H1 (cell line): ENCODE measurements around the gene ADSS1. TPM values are rescaled to one million over a fixed set of nuclear protein-coding genes. Genes with fewer than 3 reads are reported as not detected.

ENCODE experiments used
- CTCF ChIA-PET: fragments of 300-600 bp; sonication (Branson Sonifier 250); formaldehyde crosslinking; loops from one replicate; lab custom pipeline; 2021; ENCODE audit not compliant: partially characterized antibody; lab: Charles Lee
- POLR2A ChIA-PET: fragments of 300-600 bp; sonication (Branson Sonifier 250); formaldehyde crosslinking; loops from one replicate; lab custom pipeline; 2021; ENCODE audit warnings: inconsistent platforms; ENCODE audit not compliant: partially characterized antibody; lab: Charles Lee
- DNase-seq, 2 experiments: peaks; one replicate each; pipeline versions ENCODE4 v3.0.0 to v3.0.0-alpha.2; 2010 to 2022; ENCODE audit warnings: low spot score in 2 of 2, low read depth in 1 of 2, mixed read lengths in 1 of 2
- FAIRE-seq: peaks from 2 replicates; lab custom pipeline; 2011; peaks lifted over from hg19 to GRCh38; lab: Jason Lieb, UNC
- H2AFZ ChIP-seq: 2 replicates; pipeline ENCODE4 v1.8.1; 2012; ENCODE audit warnings: low read length, inconsistent platforms
- H2AK5ac ChIP-seq: 2 replicates; pipeline ENCODE4 v1.6.1; 2013; ENCODE audit warnings: low read depth, low read length
- H2BK120ac ChIP-seq: replicated peaks from 2 replicates; pipeline ENCODE3; 2013; ENCODE audit warnings: low read depth, low read length, inconsistent platforms
- H2BK12ac ChIP-seq: 2 replicates; pipeline ENCODE4 v1.6.1; 2013; ENCODE audit warnings: low read depth, low read length
- H2BK15ac ChIP-seq: 2 replicates; pipeline ENCODE4 v1.6.1; 2013; ENCODE audit warnings: low read length
- H2BK20ac ChIP-seq: 2 replicates; pipeline ENCODE4 v1.6.1; 2013; ENCODE audit warnings: low read length
- H2BK5ac ChIP-seq: 2 replicates; pipeline ENCODE4 v1.6.1; 2013; ENCODE audit warnings: low read depth, low read length
- H3K14ac ChIP-seq: 2 replicates; pipeline ENCODE4 v1.6.1; 2013; ENCODE audit warnings: inconsistent platforms; ENCODE audit not compliant: insufficient read length
- H3K18ac ChIP-seq: 2 replicates; pipeline ENCODE4 v1.6.1; 2013; ENCODE audit warnings: low read length; ENCODE audit errors: extremely low read depth
- H3K23ac ChIP-seq: 2 replicates; pipeline ENCODE4 v1.6.1; 2013; ENCODE audit warnings: inconsistent platforms; ENCODE audit not compliant: insufficient read length
- H3K23me2 ChIP-seq: 2 replicates; pipeline ENCODE4 v1.6.1; 2013; ENCODE audit warnings: low read depth, low read length
- H3K27ac ChIP-seq: 2 replicates; pipeline ENCODE4 v1.6.1; 2011; ENCODE audit warnings: low read depth, low read length, inconsistent platforms
- H3K27me3 ChIP-seq, 4 experiments: replicated peaks in 1 of 4; 1 replicate in 1 of 4; 2 replicates in 3 of 4; pipeline versions ENCODE4 v1.6.1 to v1.8.1; 2011 to 2013; ENCODE audit warnings: low read length in 3 of 4, mild to moderate bottlenecking in 3 of 4, inconsistent platforms in 2 of 4, mixed read lengths in 2 of 4, moderate library complexity in 1 of 4; ENCODE audit not compliant: control insufficient read depth in 3 of 4, insufficient read depth in 3 of 4; ENCODE audit errors: extremely low read depth in 1 of 4
- H3K36me3 ChIP-seq, 4 experiments: 2 replicates each; pipeline versions ENCODE4 v1.6.1 to v1.8.1; 2011 to 2013; ENCODE audit warnings: mild to moderate bottlenecking in 4 of 4, low read length in 3 of 4, moderate library complexity in 2 of 4, control low read depth in 1 of 4, inconsistent platforms in 1 of 4; ENCODE audit not compliant: insufficient read depth in 4 of 4, control insufficient read depth in 2 of 4
- H3K4ac ChIP-seq: replicated peaks from 2 replicates; pipeline ENCODE3; 2013; ENCODE audit warnings: low read length, low read depth, mixed read lengths, inconsistent platforms; ENCODE audit not compliant: insufficient read length
- H3K4me1 ChIP-seq, 4 experiments: replicated peaks in 1 of 4; 1 replicate in 1 of 4; 2 replicates in 3 of 4; pipeline versions ENCODE4 v1.6.1 to v1.8.1; 2011 to 2013; ENCODE audit warnings: low read length in 3 of 4, inconsistent platforms in 2 of 4, mixed read lengths in 1 of 4; ENCODE audit not compliant: insufficient read depth in 4 of 4, control insufficient read depth in 3 of 4
- H3K4me2 ChIP-seq, 2 experiments: 2 replicates each; pipeline versions ENCODE4 v1.6.1 to v1.8.1; 2011 to 2013; ENCODE audit warnings: low read depth in 2 of 2, low read length in 2 of 2, control low read depth in 1 of 2, inconsistent platforms in 1 of 2, mild to moderate bottlenecking in 1 of 2; ENCODE audit not compliant: insufficient read depth in 1 of 2
- H3K4me3 ChIP-seq, 4 experiments: fragments of 200-600, 300-600 bp in 1 of 4; sonication (generic), shearing (Covaris generic), sonication (Bioruptor Twin) in 1 of 4; 2 replicates each; pipeline versions ENCODE4 v1.5.1 to v1.8.1; 2011 to 2016; ENCODE audit warnings: low read length in 4 of 4, low read depth in 3 of 4, control low read depth in 2 of 4, inconsistent platforms in 2 of 4, mild to moderate bottlenecking in 2 of 4, mixed read lengths in 1 of 4, moderate library complexity in 1 of 4; ENCODE audit not compliant: insufficient read depth in 2 of 4; ENCODE audit errors: extremely low read depth in 1 of 4
- H3K56ac ChIP-seq: replicated peaks from 2 replicates; pipeline ENCODE3; 2013; ENCODE audit warnings: low read depth, mild to moderate bottlenecking, mixed read lengths, low read length, inconsistent platforms; ENCODE audit not compliant: insufficient read length
- H3K79me1 ChIP-seq: 2 replicates; pipeline ENCODE4 v1.6.1; 2013; ENCODE audit warnings: low read depth, low read length, control low read depth
- H3K79me2 ChIP-seq, 2 experiments: 2 replicates each; pipeline versions ENCODE4 v1.6.1 to v1.8.1; 2012 to 2013; ENCODE audit warnings: low read length in 2 of 2, mild to moderate bottlenecking in 2 of 2, inconsistent platforms in 1 of 2; ENCODE audit not compliant: insufficient read depth in 2 of 2, control insufficient read depth in 1 of 2
- H3K9ac ChIP-seq, 4 experiments: replicated peaks in 1 of 4; 1 replicate in 1 of 4; 2 replicates in 3 of 4; pipeline versions ENCODE4 v1.6.1 to v1.8.1; 2011 to 2013; ENCODE audit warnings: low read depth in 3 of 4, low read length in 3 of 4, control low read depth in 2 of 4, mild to moderate bottlenecking in 2 of 4, moderate library complexity in 2 of 4, inconsistent platforms in 1 of 4; ENCODE audit errors: extremely low read depth in 1 of 4
- H3K9me3 ChIP-seq, 2 experiments: 2 replicates each; pipeline versions ENCODE4 v1.6.1 to v1.8.1; 2012 to 2013; ENCODE audit warnings: mild to moderate bottlenecking in 2 of 2, moderate library complexity in 2 of 2, control low read depth in 1 of 2, inconsistent platforms in 1 of 2, low read depth in 1 of 2, low read length in 1 of 2, mixed read lengths in 1 of 2; ENCODE audit not compliant: insufficient read depth in 2 of 2
- H4K20me1 ChIP-seq, 2 experiments: replicated peaks in 1 of 2; 2 replicates each; pipeline versions ENCODE3 to v1.8.1; 2011 to 2013; ENCODE audit warnings: inconsistent platforms in 2 of 2, low read length in 2 of 2, mild to moderate bottlenecking in 1 of 2; ENCODE audit not compliant: insufficient read depth in 2 of 2, control insufficient read depth in 1 of 2
- H4K5ac ChIP-seq: 2 replicates; pipeline ENCODE4 v1.6.1; 2013; ENCODE audit warnings: low read length, low read depth, mixed read lengths, inconsistent platforms; ENCODE audit not compliant: insufficient read length
- H4K8ac ChIP-seq: 2 replicates; pipeline ENCODE4 v1.8.0; 2013; ENCODE audit warnings: mild to moderate bottlenecking, moderate library complexity, low read length, inconsistent platforms; ENCODE audit not compliant: insufficient read depth; ENCODE audit errors: extremely low read depth
- H4K91ac ChIP-seq: replicated peaks from 2 replicates; pipeline ENCODE3; 2013; ENCODE audit warnings: low read length, mixed read lengths, inconsistent platforms; ENCODE audit not compliant: insufficient read length
- BACH1 ChIP-seq: IDR thresholded peaks from 2 replicates; pipeline ENCODE4 v1.6.1; 2012; ENCODE audit warnings: low read length, improper control_type of control experiment
- HDAC6 ChIP-seq: IDR thresholded peaks from one replicate; pipeline ENCODE4 v1.7.1; 2012; ENCODE audit warnings: low read depth, mild to moderate bottlenecking, inconsistent platforms, low read length, moderate library complexity
- MAFK ChIP-seq: IDR thresholded peaks from 2 replicates; pipeline ENCODE4 v1.6.1; 2012; ENCODE audit warnings: low read depth, mild to moderate bottlenecking, improper control_type of control experiment, low read length
- POLR2AphosphoS5 ChIP-seq: IDR thresholded peaks from 2 replicates; pipeline ENCODE4 v1.6.1; 2011; ENCODE audit warnings: low read depth, low read length
- TCF12 ChIP-seq: IDR thresholded peaks from 2 replicates; pipeline ENCODE4 v1.6.1; 2011; ENCODE audit warnings: low read depth, mild to moderate bottlenecking, low read length
- TEAD4 ChIP-seq: IDR thresholded peaks from 2 replicates; pipeline ENCODE4 v1.6.1; 2012; ENCODE audit warnings: low read depth, low read length, inconsistent platforms, mixed read lengths
- WGBS, 2 experiments: shearing (Covaris generic) in 1 of 2; methylation state at CpG; one replicate each; pipeline versions ENCODE4 v1.1.6 to v1.1.7; 2013 to 2015; ENCODE audit warnings: low lambda C conversion rate in 2 of 2, mixed read lengths in 2 of 2, inconsistent platforms in 1 of 2, low coverage in 1 of 2, missing lambda C conversion rate in 1 of 2; ENCODE audit not compliant: insufficient replicate concordance in 2 of 2, insufficient coverage in 1 of 2, insufficient read length in 1 of 2; ENCODE audit errors: extremely low coverage in 1 of 2, missing lambda C conversion rate in 1 of 2; 5-methylcytosine and 5-hydroxymethylcytosine counted together
- polyA plus RNA-seq, 7 experiments: library from polyadenylated mRNA; depleted of rRNA in 3 of 7; stranded (reverse) in 5 of 7; unstranded in 2 of 7; fragments of >200 nt in 5 of 7; fragments of 200-250 nt in 2 of 7; gene quantifications; 1 replicate in 5 of 7; 2 replicates in 1 of 7; 4 replicates in 1 of 7; pipeline versions ENCODE4 v1.2.1 to v1.2.3, GENCODE V29; 2011 to 2013; ENCODE audit warnings: missing spikeins in 2 of 7, mixed read lengths in 2 of 7
- total RNA-seq: library from RNA; stranded (reverse); fragmentation: NEBNext Ultra II Directional; extraction: Animal tissue kit (Norgen Biotek cat#: 25700); gene quantifications from 2 replicates; pipeline ENCODE4 v1.2.1, GENCODE V29; 2021

Gene ADSS1
- total and polyA plus RNA-seq, 2 of the 8 experiments (the other 6 are each of a cell fraction or from before 2014, with no cell fraction given): 7.1 to 7.9 TPM

DNA sequence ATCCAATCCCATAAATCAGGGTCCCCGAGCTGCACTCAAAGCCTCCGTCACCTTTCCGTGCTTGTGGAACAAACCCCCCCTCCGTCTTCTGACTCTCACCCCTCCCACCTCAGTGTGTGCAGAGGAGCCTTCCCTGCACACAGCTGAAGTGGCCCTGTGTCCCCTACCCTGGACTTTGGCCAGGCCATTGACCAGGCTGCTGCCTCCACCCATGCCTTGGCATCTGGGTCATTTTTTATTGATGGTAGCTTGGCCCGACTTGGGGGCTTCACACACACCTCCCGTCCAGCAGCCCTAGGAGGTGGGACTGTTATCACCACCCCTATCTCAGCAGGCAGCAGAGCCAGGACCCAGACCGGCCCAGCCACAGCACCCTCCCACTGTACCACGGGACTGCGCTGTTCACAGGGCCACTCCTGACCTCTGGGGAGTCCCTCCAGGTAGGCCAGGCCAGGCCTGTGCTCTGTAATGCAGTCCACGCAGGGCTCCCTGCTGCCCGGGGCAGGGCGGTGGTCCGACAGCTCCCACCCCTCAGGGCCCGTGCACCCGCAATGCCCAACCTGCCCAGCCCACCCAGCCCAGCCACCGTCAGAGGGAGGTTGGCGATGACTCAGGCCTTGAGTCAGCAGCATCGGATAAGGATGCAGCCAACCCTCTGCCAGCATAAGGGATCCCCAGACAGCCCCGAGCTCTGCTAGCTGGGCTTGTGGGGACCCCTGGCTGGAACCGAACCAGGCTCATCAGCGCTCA, 43.8 kb upstream of the ADSS1 start:
- no peak overlapping the region for H4K5ac ChIP-seq
- no peak overlapping the region for H3K56ac ChIP-seq
- H2BK15ac ChIP-seq: peak overlapping the region; percentile 98; the same call in 1 of the 2 replicates
- peak overlapping the region; percentile 80 for H3K4ac ChIP-seq
- POLR2A ChIA-PET: interaction anchor here (0.6 to 9.8 kb wide), 5 partner anchors 8 to 766 kb away, joined by 3 to 94 read pairs (median 11); partner anchors contain the start of gene INF2
- H3K79me1 ChIP-seq: no peaks in the 10 kb centered on the region
- no peak overlapping the region for H3K23ac ChIP-seq
- no peak overlapping the region for H3K14ac ChIP-seq
- H3K36me3 ChIP-seq: no peaks in the 10 kb centered on the region
- H3K27ac ChIP-seq: no peak overlapping the region
- TF ChIP-seq TEAD4: no peak
- TF ChIP-seq HDAC6: no peak
- TF ChIP-seq BACH1: peak; percentile 69; the same call in 1 of the 2 replicates
- TF ChIP-seq TCF12: no peak
- TF ChIP-seq MAFK: peak; percentile 54; the same call in 1 of the 2 replicates
- no peak for TF ChIP-seq POLR2AphosphoS5
- TF ChIP-seq, all 59 proteins: peak for 2
- WGBS, 2 experiments: 85% methylated on average over 21 of the region's 21 CpGs; no CpG with 5 or more reads in 1 of the 2 experiments
- no peaks in the 10 kb centered on the region for H3K9me3 ChIP-seq
- no peak for FAIRE-seq
- peaks cover 13% of the 10 kb centered on the region; the same call in 1 of the 2 replicates for H3K23me2 ChIP-seq
- H3K4me1 ChIP-seq: peaks cover 11 to 71% (median 51%) of the 10 kb centered on the region in 4 experiments
- DNase-seq: no peak
- no peak overlapping the region for H3K4me3 ChIP-seq
- H3K27me3 ChIP-seq: peaks cover 0 to 7% (median 0%) of the 10 kb centered on the region in 4 experiments; a peak in 3 of 7 replicates
- H2AK5ac ChIP-seq: peak overlapping the region; percentile 90; the same call in 1 of the 2 replicates
- CTCF ChIA-PET: interaction anchor here (1.0 to 7.2 kb wide), 15 partner anchors 10 to 70 kb away, joined by 3 to 70 read pairs (median 6); partner anchors contain the start of gene ADSS1
- peak overlapping the region; percentile 61 for H2BK120ac ChIP-seq
- peak overlapping the region; percentile 99 for H2BK20ac ChIP-seq
- peak overlapping the region; percentile 92 for H4K91ac ChIP-seq
- H3K18ac ChIP-seq: peak overlapping the region; percentile 95
- H3K79me2 ChIP-seq: no peaks in the 10 kb centered on the region
- H2BK12ac ChIP-seq: peak overlapping the region; percentile 98
- H2BK5ac ChIP-seq: peak overlapping the region; percentile 80
- no peak overlapping the region; a peak in 1 of 4 replicates for H3K4me2 ChIP-seq
- H2AFZ ChIP-seq: no peak overlapping the region
- H4K8ac ChIP-seq: no peak overlapping the region; the same call in 1 of the 2 replicates
- no peak overlapping the region for H3K9ac ChIP-seq
- H4K20me1 ChIP-seq: peaks cover 0 to 4% of the 10 kb centered on the region in 2 experiments
